ENCODE measurements around the gene UTF1. TPM values are rescaled to one million over a fixed set of nuclear protein-coding genes. Genes with fewer than 3 reads are reported as not detected.
"Not testable (repeated sequence)": the region's sequence is repeated elsewhere in the genome, so short reads cannot be mapped to it uniquely, and the experiment has no call there.

Gene UTF1
- polyA plus RNA-seq, 1 donor, result not detected

DNA sequence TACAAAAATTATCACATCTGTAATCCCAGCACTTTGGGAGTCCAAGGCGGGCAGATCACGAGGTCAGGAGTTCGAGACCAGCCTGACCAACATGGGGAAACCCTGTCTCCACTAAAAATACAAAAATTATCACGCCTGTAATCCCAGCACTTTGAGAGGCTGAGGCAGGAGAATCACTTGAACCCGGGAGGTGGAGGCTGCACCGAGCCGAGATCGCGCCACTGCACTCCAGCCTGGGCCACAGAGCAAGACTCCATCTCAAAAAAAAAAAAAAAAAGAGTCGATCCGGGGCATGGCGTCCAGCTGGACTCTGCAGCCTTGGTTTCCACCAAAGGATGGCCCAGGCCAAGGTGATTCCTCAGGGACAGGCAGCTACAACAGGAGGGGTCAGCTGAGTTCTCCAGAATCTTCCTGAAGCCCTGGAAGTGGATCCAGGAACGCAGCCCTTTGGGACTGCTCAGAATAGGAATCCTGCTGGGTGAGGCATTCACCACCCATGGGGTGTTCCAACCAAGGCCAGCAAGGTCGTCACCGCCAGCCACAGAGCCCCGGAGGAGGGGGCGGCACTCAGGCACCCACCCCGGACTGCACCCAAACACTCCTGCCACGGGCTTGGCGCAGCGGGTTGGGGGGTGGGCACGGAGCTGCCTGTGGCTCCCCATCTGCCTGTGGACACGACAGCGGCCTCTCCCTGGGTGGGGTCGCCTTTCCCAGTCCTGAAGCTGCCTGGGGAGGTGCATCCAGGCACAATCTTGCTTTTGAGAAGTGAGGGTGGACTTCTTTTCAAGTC lies 12.0 kb upstream of the UTF1 start:
- Histone ChIP-seq H3K4me3 (ENCODE audit: low read length) (no peak overlapping the region), H3K36me3 (ENCODE audit: control insufficient read depth, insufficient read depth, low read length) (peaks cover 7% of the 10 kb centered on the region), H3K9me3 (ENCODE audit: control insufficient read depth, low read depth, low read length) (peaks cover 13% of the 10 kb centered on the region), H3K4me1 (ENCODE audit: control insufficient read depth, insufficient read depth, low read length) (no peaks in the 10 kb centered on the region), H3K27me3 (ENCODE audit: control insufficient read depth, insufficient read depth, low read length) (peaks cover 13% of the 10 kb centered on the region), H3K27ac (ENCODE audit: low read length) (no peak overlapping the region)
- no peak for DNase-seq
- WGBS (ENCODE audit: insufficient coverage, low lambda C conversion rate), result 100% methylated on average over 1 of the region's 25 CpGs

DNA sequence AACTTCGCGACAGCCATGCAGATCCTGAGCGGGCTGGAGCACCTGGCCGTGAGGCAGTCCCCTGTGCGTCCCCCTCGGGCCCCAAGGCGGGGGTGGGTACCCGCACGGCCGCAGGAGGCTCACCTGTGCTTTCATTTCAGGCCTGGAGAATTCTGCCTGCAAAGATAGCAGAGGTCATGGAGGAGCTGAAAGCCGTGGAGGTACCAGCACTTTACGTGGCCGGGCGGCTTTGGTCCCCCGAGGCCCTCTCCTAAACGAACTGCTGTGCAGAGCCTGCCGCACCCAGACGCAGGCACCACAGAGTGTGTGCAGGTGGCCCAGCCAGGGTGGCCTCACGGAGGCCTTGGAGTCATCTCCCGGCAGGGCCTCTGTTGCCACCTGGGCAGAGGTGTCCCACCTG lies 11.1 kb upstream of the UTF1 start:
- WGBS (ENCODE audit: insufficient coverage, low lambda C conversion rate), result no CpG with 5 or more reads among the region's 20 CpGs
- Histone ChIP-seq H3K27ac (ENCODE audit: low read length) (no peak overlapping the region), H3K36me3 (ENCODE audit: control insufficient read depth, insufficient read depth, low read length) (peaks cover 3% of the 10 kb centered on the region), H3K9me3 (ENCODE audit: control insufficient read depth, low read depth, low read length) (peaks cover 13% of the 10 kb centered on the region), H3K27me3 (ENCODE audit: control insufficient read depth, insufficient read depth, low read length) (peaks cover 13% of the 10 kb centered on the region), H3K4me1 (ENCODE audit: control insufficient read depth, insufficient read depth, low read length) (no peaks in the 10 kb centered on the region), H3K4me3 (ENCODE audit: low read length) (no peak overlapping the region)
- DNase-seq, result no peak

DNA sequence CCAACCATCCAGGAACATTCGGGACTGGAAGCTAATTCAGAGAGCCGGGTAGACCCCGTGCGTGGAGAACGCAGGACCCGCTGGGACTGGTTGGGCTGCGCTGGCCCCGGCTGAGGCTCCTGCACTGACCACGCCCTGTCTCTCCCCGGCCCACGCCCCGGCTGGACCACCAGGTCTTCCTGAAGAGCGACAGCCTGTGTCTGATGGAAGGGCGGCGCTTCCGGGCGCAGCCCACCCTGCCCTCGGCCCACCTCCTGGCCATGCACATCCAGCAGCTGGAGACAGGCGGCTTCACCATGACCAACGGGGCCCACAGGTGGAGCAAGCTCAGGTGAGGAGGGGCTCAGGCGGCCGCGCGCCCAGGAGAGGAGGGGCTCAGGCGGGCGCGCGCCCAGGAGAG lies 10.2 kb upstream of the UTF1 start:
- no peak overlapping the region for H3K4me3 ChIP-seq (ENCODE audit: low read length)
- no CpG with 5 or more reads among the region's 28 CpGs for WGBS (ENCODE audit: insufficient coverage, low lambda C conversion rate)
- peaks cover 13% of the 10 kb centered on the region for H3K27me3 ChIP-seq (ENCODE audit: control insufficient read depth, insufficient read depth, low read length)

DNA sequence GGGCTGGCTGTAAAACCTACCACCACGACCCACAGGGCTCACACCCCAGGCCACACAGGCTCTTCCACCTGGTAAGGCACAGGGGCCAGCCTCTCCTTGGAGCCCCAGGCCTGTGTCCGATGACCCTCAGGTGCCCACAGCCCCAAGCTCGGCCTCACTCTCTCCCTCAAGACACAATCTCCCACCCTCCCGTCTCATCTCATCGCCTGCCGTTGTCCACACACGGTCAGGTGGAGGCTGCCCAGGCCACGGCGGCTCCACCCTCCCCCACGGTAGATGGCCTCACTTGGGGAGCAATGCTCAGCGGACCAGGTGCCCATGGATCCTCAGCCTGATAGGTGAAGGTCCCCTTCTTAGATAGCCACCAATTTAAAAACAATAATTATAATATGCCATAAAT lies 8.7 kb upstream of the UTF1 start:
- Histone ChIP-seq H3K9me3 (ENCODE audit: control insufficient read depth, low read depth, low read length) (peaks cover 8% of the 10 kb centered on the region), H3K27ac (ENCODE audit: low read length) (no peak overlapping the region), H3K4me3 (ENCODE audit: low read length) (no peak overlapping the region), H3K4me1 (ENCODE audit: control insufficient read depth, insufficient read depth, low read length) (no peaks in the 10 kb centered on the region), H3K36me3 (ENCODE audit: control insufficient read depth, insufficient read depth, low read length) (no peaks in the 10 kb centered on the region), H3K27me3 (ENCODE audit: control insufficient read depth, insufficient read depth, low read length) (peaks cover 13% of the 10 kb centered on the region)
- no peak for DNase-seq
- WGBS (ENCODE audit: insufficient coverage, low lambda C conversion rate), result no CpG with 5 or more reads among the region's 11 CpGs

More for the DNA sequence above, 10.2 kb upstream of the UTF1 start:
- no peak overlapping the region for H3K27ac ChIP-seq (ENCODE audit: low read length)
- no peak for DNase-seq
- H3K4me1 ChIP-seq (ENCODE audit: control insufficient read depth, insufficient read depth, low read length), result no peaks in the 10 kb centered on the region
- H3K36me3 ChIP-seq (ENCODE audit: control insufficient read depth, insufficient read depth, low read length), result no peaks in the 10 kb centered on the region
- H3K9me3 ChIP-seq (ENCODE audit: control insufficient read depth, low read depth, low read length), result peaks cover 13% of the 10 kb centered on the region

DNA sequence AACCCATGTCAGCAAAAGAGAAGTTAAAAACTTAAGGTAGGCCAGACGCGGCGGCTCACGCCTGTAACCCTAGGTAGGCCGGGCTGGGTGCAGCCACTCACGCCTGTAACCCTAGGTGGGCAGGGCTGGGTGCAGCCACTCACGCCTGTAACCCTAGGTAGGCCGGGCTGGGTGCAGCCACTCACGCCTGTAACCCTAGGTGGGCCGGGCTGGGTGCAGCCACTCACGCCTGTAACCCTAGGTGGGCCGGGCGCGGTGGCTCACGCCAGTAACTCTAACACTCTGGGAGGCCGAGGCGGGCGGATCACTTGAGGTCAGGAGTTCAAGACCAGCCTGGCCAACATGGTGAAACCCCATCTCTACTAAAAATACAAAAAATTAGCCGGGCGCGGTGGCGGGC lies 8.3 kb upstream of the UTF1 start:
- no CpG with 5 or more reads among the region's 22 CpGs for WGBS (ENCODE audit: insufficient coverage, low lambda C conversion rate)
- H3K27ac ChIP-seq (ENCODE audit: low read length); H3K9me3 ChIP-seq (ENCODE audit: control insufficient read depth, low read depth, low read length); H3K4me1 ChIP-seq (ENCODE audit: control insufficient read depth, insufficient read depth, low read length); H3K4me3 ChIP-seq (ENCODE audit: low read length); DNase-seq; H3K36me3 ChIP-seq (ENCODE audit: control insufficient read depth, insufficient read depth, low read length): not testable (repeated sequence)
- H3K27me3 ChIP-seq (ENCODE audit: control insufficient read depth, insufficient read depth, low read length), result peaks cover 14% of the 10 kb centered on the region

DNA sequence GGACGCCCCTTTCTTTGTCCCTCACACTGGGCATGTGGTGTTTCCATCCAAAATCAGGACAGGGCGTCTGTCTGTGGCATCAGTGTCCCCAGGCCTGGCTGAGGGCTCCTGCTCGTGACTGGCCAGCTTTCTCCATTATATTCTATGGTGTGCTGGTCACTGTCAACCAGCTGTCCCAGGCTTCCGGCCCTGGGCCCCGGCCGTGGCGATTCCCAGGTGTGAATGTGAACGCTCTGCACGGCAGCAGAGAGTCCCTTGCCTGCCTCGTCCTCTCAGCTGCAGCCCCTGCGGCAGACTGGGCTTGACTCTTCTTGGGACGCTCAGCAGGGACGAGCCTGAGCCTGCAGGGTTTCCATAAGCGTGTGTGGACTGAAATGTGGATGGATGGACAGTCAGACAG lies 5.9 kb upstream of the UTF1 start:
- H3K27ac ChIP-seq (ENCODE audit: low read length), result no peak overlapping the region
- H3K4me3 ChIP-seq (ENCODE audit: low read length), result no peak overlapping the region
- H3K4me1 ChIP-seq (ENCODE audit: control insufficient read depth, insufficient read depth, low read length), result no peaks in the 10 kb centered on the region
- no CpG with 5 or more reads among the region's 14 CpGs for WGBS (ENCODE audit: insufficient coverage, low lambda C conversion rate)
- H3K36me3 ChIP-seq (ENCODE audit: control insufficient read depth, insufficient read depth, low read length), result no peaks in the 10 kb centered on the region
- H3K9me3 ChIP-seq (ENCODE audit: control insufficient read depth, low read depth, low read length), result no peaks in the 10 kb centered on the region
- peaks cover 31% of the 10 kb centered on the region for H3K27me3 ChIP-seq (ENCODE audit: control insufficient read depth, insufficient read depth, low read length)
- no peak for DNase-seq

DNA sequence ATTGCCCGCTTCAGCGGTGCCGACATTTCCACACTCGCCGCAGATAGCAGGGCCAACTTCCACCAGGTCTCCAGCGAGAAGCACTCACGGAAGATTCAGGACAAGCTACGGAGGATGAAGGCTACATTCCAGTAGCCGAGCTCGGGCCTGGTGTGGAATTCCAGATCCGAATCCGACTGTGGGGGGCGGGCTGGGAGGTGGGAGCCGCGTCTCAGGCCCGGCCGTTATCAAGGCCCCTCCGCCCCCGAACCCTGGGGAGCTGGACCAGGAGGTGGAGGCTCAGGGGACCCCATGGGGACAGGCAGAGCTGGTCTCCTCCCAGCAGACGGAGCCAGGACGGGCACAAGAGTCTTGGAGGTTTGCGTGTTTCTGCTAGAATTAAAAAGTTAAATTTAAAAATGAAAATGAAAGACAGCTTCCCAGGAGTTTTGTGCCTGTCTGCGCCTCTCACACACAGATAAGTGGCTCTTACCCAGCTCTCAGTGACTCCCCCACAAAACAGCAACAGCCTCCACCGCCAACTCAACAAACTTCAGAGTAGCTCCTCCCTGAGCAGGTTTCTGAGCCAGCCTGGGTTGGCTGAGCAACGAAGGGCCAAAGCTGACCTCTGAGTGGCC lies 5.2 kb upstream of the UTF1 start:
- WGBS (ENCODE audit: insufficient coverage, low lambda C conversion rate), result no CpG with 5 or more reads among the region's 25 CpGs
- Histone ChIP-seq H3K4me3 (ENCODE audit: low read length) (no peak overlapping the region), H3K27ac (ENCODE audit: low read length) (no peak overlapping the region), H3K36me3 (ENCODE audit: control insufficient read depth, insufficient read depth, low read length) (no peaks in the 10 kb centered on the region), H3K4me1 (ENCODE audit: control insufficient read depth, insufficient read depth, low read length) (no peaks in the 10 kb centered on the region), H3K27me3 (ENCODE audit: control insufficient read depth, insufficient read depth, low read length) (peaks cover 31% of the 10 kb centered on the region), H3K9me3 (ENCODE audit: control insufficient read depth, low read depth, low read length) (no peaks in the 10 kb centered on the region)
- DNase-seq, result no peak

DNA sequence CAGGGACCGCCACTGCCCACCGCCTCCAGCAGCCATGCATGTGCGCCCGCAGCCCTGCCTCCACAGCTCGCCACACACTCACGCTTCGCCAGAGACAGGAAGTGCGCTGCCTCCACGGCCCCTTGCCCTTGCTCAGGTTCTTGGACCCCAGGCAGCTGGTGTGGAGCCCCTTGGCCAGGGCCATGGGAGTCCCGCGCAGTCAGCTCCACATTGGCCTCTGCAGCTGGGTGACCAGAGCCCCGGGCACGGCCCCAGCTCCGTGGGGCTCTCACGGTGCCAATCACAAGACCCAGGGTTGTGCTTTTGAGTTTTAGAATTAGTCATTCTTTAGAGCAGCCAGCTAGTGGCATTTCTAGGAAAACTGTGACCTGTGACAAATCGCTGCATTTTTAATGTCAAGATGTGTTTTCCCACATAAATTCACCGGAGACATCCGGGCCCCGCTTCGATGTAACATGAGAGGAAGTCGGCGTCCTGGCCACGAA lies 4.3 kb upstream of the UTF1 start:
- WGBS (ENCODE audit: insufficient coverage, low lambda C conversion rate), result no CpG with 5 or more reads among the region's 23 CpGs
- Histone ChIP-seq H3K9me3 (ENCODE audit: control insufficient read depth, low read depth, low read length) (no peaks in the 10 kb centered on the region), H3K27ac (ENCODE audit: low read length) (no peak overlapping the region), H3K36me3 (ENCODE audit: control insufficient read depth, insufficient read depth, low read length) (no peaks in the 10 kb centered on the region), H3K4me1 (ENCODE audit: control insufficient read depth, insufficient read depth, low read length) (no peaks in the 10 kb centered on the region), H3K4me3 (ENCODE audit: low read length) (no peak overlapping the region), H3K27me3 (ENCODE audit: control insufficient read depth, insufficient read depth, low read length) (peaks cover 32% of the 10 kb centered on the region)
- DNase-seq, result no peak

DNA sequence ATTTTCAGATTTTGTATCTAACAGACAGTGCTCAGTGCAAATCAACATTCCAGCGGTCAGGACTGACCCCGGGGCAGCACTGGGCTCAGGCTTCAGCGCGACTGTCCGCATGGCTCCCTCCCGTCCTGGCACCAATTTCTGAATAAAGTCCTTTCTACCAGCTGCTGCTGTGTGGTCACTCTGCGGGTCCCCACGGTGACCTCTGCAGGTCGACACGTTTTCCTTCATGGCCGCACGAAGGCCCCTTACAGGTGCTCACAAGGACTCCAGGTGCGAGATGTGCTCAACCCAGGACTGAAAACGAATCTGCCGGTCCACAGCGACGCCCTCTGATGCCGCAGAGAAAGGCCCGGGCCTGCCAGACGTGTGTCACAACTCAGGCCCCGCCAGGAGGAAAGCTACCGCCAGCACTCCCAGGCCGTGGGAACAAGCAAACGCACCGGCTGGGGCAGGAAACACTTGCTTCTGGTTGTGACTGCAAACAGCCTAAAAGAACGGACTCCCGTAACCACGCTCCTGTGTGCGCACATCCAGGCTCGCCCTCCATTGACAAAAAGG lies 3.7 kb upstream of the UTF1 start:
- H3K4me1 ChIP-seq (ENCODE audit: control insufficient read depth, insufficient read depth, low read length), result peaks cover 2% of the 10 kb centered on the region
- no peak for DNase-seq
- no peak overlapping the region for H3K4me3 ChIP-seq (ENCODE audit: low read length)
- H3K9me3 ChIP-seq (ENCODE audit: control insufficient read depth, low read depth, low read length), result peaks cover 2% of the 10 kb centered on the region
- H3K36me3 ChIP-seq (ENCODE audit: control insufficient read depth, insufficient read depth, low read length), result no peaks in the 10 kb centered on the region
- peaks cover 33% of the 10 kb centered on the region for H3K27me3 ChIP-seq (ENCODE audit: control insufficient read depth, insufficient read depth, low read length)
- no CpG with 5 or more reads among the region's 30 CpGs for WGBS (ENCODE audit: insufficient coverage, low lambda C conversion rate)
- H3K27ac ChIP-seq (ENCODE audit: low read length), result no peak overlapping the region

DNA sequence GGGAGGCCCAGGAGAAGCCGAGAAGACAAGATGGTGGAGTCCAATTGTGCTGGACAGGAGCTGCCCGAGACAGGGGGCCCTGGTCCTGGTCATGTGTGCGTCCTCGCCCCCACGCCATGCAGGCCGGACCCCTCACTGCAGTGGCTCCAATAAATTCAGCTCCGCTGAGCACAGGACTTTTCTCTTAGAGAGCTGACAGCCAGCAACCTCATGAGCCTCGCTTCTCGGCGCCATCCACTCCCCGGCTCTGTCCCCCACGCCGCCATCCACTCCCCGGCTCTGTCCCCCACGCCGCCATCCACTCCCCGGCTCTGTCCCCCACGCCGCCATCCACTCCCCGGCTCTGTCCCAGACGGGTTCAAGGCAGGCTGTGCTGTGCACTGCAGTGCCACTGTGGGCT lies 2.8 kb upstream of the UTF1 start:
- H3K36me3 ChIP-seq (ENCODE audit: control insufficient read depth, insufficient read depth, low read length), result no peaks in the 10 kb centered on the region
- peaks cover 5% of the 10 kb centered on the region for H3K4me1 ChIP-seq (ENCODE audit: control insufficient read depth, insufficient read depth, low read length)
- H3K9me3 ChIP-seq (ENCODE audit: control insufficient read depth, low read depth, low read length), result peaks cover 6% of the 10 kb centered on the region
- H3K27ac ChIP-seq (ENCODE audit: low read length), result no peak overlapping the region
- peaks cover 42% of the 10 kb centered on the region for H3K27me3 ChIP-seq (ENCODE audit: control insufficient read depth, insufficient read depth, low read length)
- no peak overlapping the region for H3K4me3 ChIP-seq (ENCODE audit: low read length)
- WGBS (ENCODE audit: insufficient coverage, low lambda C conversion rate), result no CpG with 5 or more reads among the region's 21 CpGs
- DNase-seq, result no peak
